ENCODE data around the gene KIAA0232.

The KIAA0232 gene

GRCh38 chr4:6782147-6782845, at the start of gene KIAA0232:
TSS of gene KIAA0232 (plus strand) at chr4:6782727. CDS start at chr4:6824454, 41,727 bp downstream.
- peak; percentile 92 for DNase-seq (ENCODE audit: low spot score)

GRCh38 chr4:6733358-6734164, 49.0 kb upstream of the KIAA0232 start:
- peak; percentile 64 for DNase-seq (ENCODE audit: low spot score)

- no peak for DNase-seq (ENCODE audit: low spot score)
These were observed 48.3 kb upstream of the KIAA0232 start for GRCh38 chr4:6734165-6734786.

GRCh38 chr4:6739920-6740319, 42.6 kb upstream of the KIAA0232 start:
- no peak for DNase-seq (ENCODE audit: low spot score)

GRCh38 chr4:6740347-6740746, 42.2 kb upstream of the KIAA0232 start:
- no peak for DNase-seq (ENCODE audit: low spot score)

- no peak for DNase-seq (ENCODE audit: low spot score)
These were observed 40.0 kb upstream of the KIAA0232 start for GRCh38 chr4:6742507-6742906.

- DNase-seq (ENCODE audit: low spot score), result no peak
These were observed 39.5 kb upstream of the KIAA0232 start for GRCh38 chr4:6742989-6743388.

GRCh38 chr4:6746721-6747293, 35.7 kb upstream of the KIAA0232 start:
- no peak for DNase-seq (ENCODE audit: low spot score)

GRCh38 chr4:6747294-6748051, 35.1 kb upstream of the KIAA0232 start:
- DNase-seq (ENCODE audit: low spot score), result peak; percentile 80

- no peak for DNase-seq (ENCODE audit: low spot score)
These were observed 34.2 kb upstream of the KIAA0232 start for GRCh38 chr4:6748286-6748685.

- peak; percentile 60 for DNase-seq (ENCODE audit: low spot score)
These were observed 33.0 kb upstream of the KIAA0232 start for GRCh38 chr4:6749340-6750171.

- no peak for DNase-seq (ENCODE audit: low spot score)
These were observed 32.0 kb upstream of the KIAA0232 start for GRCh38 chr4:6750286-6751221.

- no peak for DNase-seq (ENCODE audit: low spot score)
These were observed 30.7 kb upstream of the KIAA0232 start for GRCh38 chr4:6751611-6752485.

- no peak for DNase-seq (ENCODE audit: low spot score)
These were observed 30.1 kb upstream of the KIAA0232 start for GRCh38 chr4:6752486-6752829.

- no peak for DNase-seq (ENCODE audit: low spot score)
These were observed 29.4 kb upstream of the KIAA0232 start for GRCh38 chr4:6753103-6753560.

GRCh38 chr4:6753891-6754290, 28.6 kb upstream of the KIAA0232 start:
- no peak for DNase-seq (ENCODE audit: low spot score)

GRCh38 chr4:6754481-6755087, 27.9 kb upstream of the KIAA0232 start:
- no peak for DNase-seq (ENCODE audit: low spot score)

GRCh38 chr4:6755088-6755753, 27.3 kb upstream of the KIAA0232 start:
- DNase-seq (ENCODE audit: low spot score), result no peak

All from hematopoietic multipotent progenitor cell treated with erythropoietin and hydrocortisone succinate and interleukin-3 and kit ligand, for 15 days (in vitro differentiated cells).